Neural progenitor cell (in vitro differentiated cells): ENCODE data around the gene SMPX. TPM values are rescaled to one million over a fixed set of nuclear protein-coding genes. Genes with fewer than 3 reads are reported as not detected.

Experiments used
- DNase-seq: peaks from one replicate; pipeline ENCODE4 v3.0.0-alpha.2; 2016; ENCODE audit warnings: low spot score
- H2AFZ ChIP-seq: fragments of 200-600 bp; sonication (generic); replicated peaks from 2 replicates; pipeline ENCODE4 v1.6.1; 2016; ENCODE audit warnings: antibody characterized with exemption
- H3F3A ChIP-seq: fragments of 200-600 bp; sonication (generic); 2 replicates; pipeline ENCODE4 v1.6.1; 2016; ENCODE audit warnings: antibody characterized with exemption, low read depth
- H3K27ac ChIP-seq: fragments of 200-600 bp; sonication (generic); 2 replicates; pipeline ENCODE4 v1.5.1; 2016; ENCODE audit warnings: mild to moderate bottlenecking
- H3K27me3 ChIP-seq: fragments of 200-600 bp; sonication (generic); 2 replicates; pipeline ENCODE4 v1.6.1; 2016; ENCODE audit warnings: mild to moderate bottlenecking, moderate library complexity
- H3K36me3 ChIP-seq: fragments of 200-600 bp; sonication (generic); 2 replicates; pipeline ENCODE4 v1.5.1; 2016
- H3K4me1 ChIP-seq: fragments of 200-600 bp; sonication (generic); 2 replicates; pipeline ENCODE4 v1.6.1; 2016; ENCODE audit warnings: mixed run types
- H3K4me2 ChIP-seq: fragments of 200-600 bp; sonication (generic); 2 replicates; pipeline ENCODE4 v1.6.1; 2016
- H3K4me3 ChIP-seq: fragments of 200-600 bp; sonication (generic); 2 replicates; pipeline ENCODE4 v1.5.1; 2016
- H3K79me2 ChIP-seq: fragments of 200-600 bp; sonication (generic); 2 replicates; pipeline ENCODE4 v1.6.1; 2016; ENCODE audit warnings: low read depth
- H3K9ac ChIP-seq: fragments of 200-600 bp; sonication (generic); 2 replicates; pipeline ENCODE4 v1.6.1; 2016
- H3K9me3 ChIP-seq: fragments of 200-600 bp; sonication (generic); 2 replicates; pipeline ENCODE4 v1.5.1; 2016; ENCODE audit warnings: low read depth
- H4K20me1 ChIP-seq: fragments of 200-600 bp; sonication (generic); 2 replicates; pipeline ENCODE4 v1.6.1; 2016; ENCODE audit warnings: low read depth
- H3K27ac Mint-ChIP-seq: 3 replicates; pipeline ENCODE4 v1.8.0; 2021; ENCODE audit warnings: mixed read lengths
- H3K27me3 Mint-ChIP-seq: 2 replicates; pipeline ENCODE4 v1.8.0; 2022; ENCODE audit warnings: low read depth, mild to moderate bottlenecking, inconsistent platforms, moderate library complexity, mixed read lengths; ENCODE audit not compliant: insufficient read depth
- H3K36me3 Mint-ChIP-seq: 3 replicates; pipeline ENCODE4 v1.8.0; 2021; ENCODE audit warnings: mixed read lengths
- H3K4me1 Mint-ChIP-seq: 3 replicates; pipeline ENCODE4 v1.8.0; 2021; ENCODE audit warnings: mixed read lengths
- H3K4me3 Mint-ChIP-seq: 3 replicates; pipeline ENCODE4 v1.8.0; 2021; ENCODE audit warnings: mild to moderate bottlenecking, moderate library complexity, mixed read lengths
- H3K9me3 Mint-ChIP-seq: 3 replicates; pipeline ENCODE4 v1.8.0; 2020; ENCODE audit warnings: mixed read lengths
- EZH2 ChIP-seq: fragments of 200-600 bp; sonication (generic); IDR thresholded peaks from 2 replicates; pipeline ENCODE4 v1.6.1; 2017; ENCODE audit warnings: antibody characterized with exemption, mild to moderate bottlenecking, moderate library complexity
- EZH2phosphoT487 ChIP-seq: fragments of 200-600 bp; sonication (generic); IDR thresholded peaks from 2 replicates; pipeline ENCODE4 v1.6.1; 2017; ENCODE audit warnings: antibody characterized with exemption
- total RNA-seq: library from RNA; depleted of rRNA; stranded (reverse); fragments of >200 nt; gene quantifications from 2 replicates; pipeline ENCODE4 v1.2.3, GENCODE V29; 2015; ENCODE audit warnings: low replicate concordance
- TF ChIP-seq, protein P1 (sequence below): fragments of 200-600 bp; sonication (generic); IDR thresholded peaks from 2 replicates; pipeline ENCODE4 v1.5.1; 2017; ENCODE audit warnings: antibody characterized with exemption, mild to moderate bottlenecking

Gene SMPX
- total RNA-seq, 1 donor from 2014 or later = not detected

GRCh38 chrX:21699136-21699535 is 58.8 kb downstream of the SMPX start:
- Histone ChIP-seq H3K4me1 (no peaks in the 10 kb centered on the region), H3K79me2 (no peaks in the 10 kb centered on the region), H3K27me3 (no peaks in the 10 kb centered on the region), H3K36me3 (no peaks in the 10 kb centered on the region), H3K27ac (no peak overlapping the region), H3K4me3 (no peak overlapping the region), H3K9me3 (no peaks in the 10 kb centered on the region), H3K9ac (no peak overlapping the region), H3F3A (no peaks in the 10 kb centered on the region), H3K4me2 (no peak overlapping the region), H4K20me1 (no peaks in the 10 kb centered on the region), H2AFZ (no peak overlapping the region)
- H3K9me3 Mint-ChIP-seq = no peaks in the 10 kb centered on the region
- no peaks in the 10 kb centered on the region for H3K27me3 Mint-ChIP-seq
- TF ChIP-seq, protein P1, sequence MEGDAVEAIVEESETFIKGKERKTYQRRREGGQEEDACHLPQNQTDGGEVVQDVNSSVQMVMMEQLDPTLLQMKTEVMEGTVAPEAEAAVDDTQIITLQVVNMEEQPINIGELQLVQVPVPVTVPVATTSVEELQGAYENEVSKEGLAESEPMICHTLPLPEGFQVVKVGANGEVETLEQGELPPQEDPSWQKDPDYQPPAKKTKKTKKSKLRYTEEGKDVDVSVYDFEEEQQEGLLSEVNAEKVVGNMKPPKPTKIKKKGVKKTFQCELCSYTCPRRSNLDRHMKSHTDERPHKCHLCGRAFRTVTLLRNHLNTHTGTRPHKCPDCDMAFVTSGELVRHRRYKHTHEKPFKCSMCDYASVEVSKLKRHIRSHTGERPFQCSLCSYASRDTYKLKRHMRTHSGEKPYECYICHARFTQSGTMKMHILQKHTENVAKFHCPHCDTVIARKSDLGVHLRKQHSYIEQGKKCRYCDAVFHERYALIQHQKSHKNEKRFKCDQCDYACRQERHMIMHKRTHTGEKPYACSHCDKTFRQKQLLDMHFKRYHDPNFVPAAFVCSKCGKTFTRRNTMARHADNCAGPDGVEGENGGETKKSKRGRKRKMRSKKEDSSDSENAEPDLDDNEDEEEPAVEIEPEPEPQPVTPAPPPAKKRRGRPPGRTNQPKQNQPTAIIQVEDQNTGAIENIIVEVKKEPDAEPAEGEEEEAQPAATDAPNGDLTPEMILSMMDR = no peak
- TF ChIP-seq EZH2phosphoT487 = no peak
- no peak for TF ChIP-seq EZH2
- H3K4me1 Mint-ChIP-seq = peaks cover 3% of the 10 kb centered on the region
- no peak for DNase-seq
- H3K36me3 Mint-ChIP-seq = no peaks in the 10 kb centered on the region
- H3K27ac Mint-ChIP-seq = no peak overlapping the region
- H3K4me3 Mint-ChIP-seq = no peak overlapping the region

GRCh38 chrX:21698272-21698671 is 59.6 kb downstream of the SMPX start:
- Histone ChIP-seq H3F3A (no peaks in the 10 kb centered on the region), H3K36me3 (no peaks in the 10 kb centered on the region), H3K27me3 (no peaks in the 10 kb centered on the region), H3K4me3 (no peak overlapping the region), H3K4me1 (no peaks in the 10 kb centered on the region), H4K20me1 (no peaks in the 10 kb centered on the region), H2AFZ (no peak overlapping the region), H3K4me2 (no peak overlapping the region), H3K9me3 (no peaks in the 10 kb centered on the region), H3K27ac (no peak overlapping the region), H3K79me2 (no peaks in the 10 kb centered on the region), H3K9ac (no peak overlapping the region)
- Mint-ChIP-seq H3K36me3 (no peaks in the 10 kb centered on the region), H3K27me3 (no peaks in the 10 kb centered on the region), H3K9me3 (no peaks in the 10 kb centered on the region), H3K27ac (no peak overlapping the region), H3K4me1 (no peaks in the 10 kb centered on the region), H3K4me3 (no peak overlapping the region)
- DNase-seq = no peak
- no peak for TF ChIP-seq EZH2
- TF ChIP-seq, protein P1 = no peak
- TF ChIP-seq EZH2phosphoT487 = no peak

- no peaks in the 10 kb centered on the region for H3K4me1 ChIP-seq
- no peak overlapping the region for H3K9ac ChIP-seq
- H3K4me3 ChIP-seq = no peak overlapping the region
- H3K36me3 ChIP-seq = no peaks in the 10 kb centered on the region
- H3K79me2 ChIP-seq = no peaks in the 10 kb centered on the region
- H3K9me3 ChIP-seq = no peaks in the 10 kb centered on the region
- no peak overlapping the region for H3K27ac ChIP-seq
- no peaks in the 10 kb centered on the region for H3K27me3 Mint-ChIP-seq
- H4K20me1 ChIP-seq = no peaks in the 10 kb centered on the region
- H3K27me3 ChIP-seq = no peaks in the 10 kb centered on the region
- no peak overlapping the region for H3K27ac Mint-ChIP-seq
- no peaks in the 10 kb centered on the region for H3K36me3 Mint-ChIP-seq
- no peak overlapping the region for H3K4me2 ChIP-seq
- H3K4me3 Mint-ChIP-seq = no peak overlapping the region
- H3K4me1 Mint-ChIP-seq = no peaks in the 10 kb centered on the region
- peaks cover 6% of the 10 kb centered on the region for H3K9me3 Mint-ChIP-seq
- no peak overlapping the region for H2AFZ ChIP-seq
- H3F3A ChIP-seq = no peaks in the 10 kb centered on the region
- TF ChIP-seq EZH2 = no peak
- TF ChIP-seq, protein P1 = no peak
- TF ChIP-seq EZH2phosphoT487 = no peak
- no peak for DNase-seq
Observed at GRCh38 chrX:21691512-21692018, 66.4 kb downstream of the SMPX start.
